Tibial nerve (tissue), 4 donors: Measurements from ENCODE around the gene B4GALT2. TPM values are rescaled to one million over a fixed set of nuclear protein-coding genes. Genes with fewer than 3 reads are reported as not detected.

Experiments
- DNase-seq, 2 donors: peaks; one replicate each; pipeline ENCODE4 v3.0.0-alpha.2; 2019; ENCODE audit warnings: low spot score in 2 of 2
- H3K27ac ChIP-seq, 4 donors: fragments of 200-600 bp; sonication (generic) in 3 of 4; one replicate each; pipeline ENCODE4 v1.5.1; 2017 to 2019; ENCODE audit warnings: mild to moderate bottlenecking in 1 of 4
- H3K27me3 ChIP-seq, 2 donors: fragments of 200-600 bp; sonication (generic) in 1 of 2; one replicate each; pipeline versions ENCODE4 v1.5.1 to v1.6.0; 2017 to 2019
- H3K36me3 ChIP-seq, 3 donors: fragments of 200-600 bp; sonication (generic); one replicate each; pipeline ENCODE4 v1.5.1; 2018 to 2019
- H3K4me1 ChIP-seq, 4 donors: fragments of 200-600 bp; sonication (generic) in 3 of 4; one replicate each; pipeline ENCODE4 v1.5.1; 2017 to 2019
- H3K4me3 ChIP-seq, 4 donors: fragments of 200-600 bp; sonication (generic) in 3 of 4; one replicate each; pipeline ENCODE4 v1.5.1; 2017 to 2019; ENCODE audit warnings: mild to moderate bottlenecking in 1 of 4, moderate library complexity in 1 of 4
- H3K9me3 ChIP-seq, 4 donors: fragments of 200-600 bp; sonication (generic) in 3 of 4; one replicate each; pipeline ENCODE4 v1.5.1; 2017 to 2019
- CTCF ChIP-seq, 5 experiments: fragments of 200-600 bp in 3 of 5; fragments of 450-650 bp in 2 of 5; sonication (generic) in 3 of 5; IDR thresholded peaks; one replicate each; pipeline ENCODE4 v1.5.1; 2016 to 2019; ENCODE audit warnings: antibody characterized with exemption in 5 of 5, mild to moderate bottlenecking in 3 of 5, moderate library complexity in 2 of 5
- EP300 ChIP-seq, 2 donors: sonication (generic); formaldehyde crosslinking; IDR thresholded peaks; one replicate each; pipeline ENCODE4 v1.6.1; 2017; ENCODE audit warnings: antibody characterized with exemption in 2 of 2, mild to moderate bottlenecking in 1 of 2
- POLR2A ChIP-seq, 2 donors: fragments of 450-650 bp; IDR thresholded peaks; one replicate each; pipeline ENCODE4 v1.6.1; 2017; ENCODE audit warnings: antibody characterized with exemption in 2 of 2, mild to moderate bottlenecking in 2 of 2, moderate library complexity in 2 of 2
- WGBS, 2 donors: methylation state at CpG; one replicate each; pipeline ENCODE4 v1.1.5; 2018; 5-methylcytosine and 5-hydroxymethylcytosine counted together
- total RNA-seq, 4 donors: library from RNA; depleted of rRNA; stranded (reverse); fragments of >200 nt; gene quantifications; one replicate each; pipeline ENCODE4 v1.1.0, GENCODE V29; 2016

Gene B4GALT2
- total RNA-seq, 4 donors from 2014 or later: 15.5 to 49.8 (median 21.1) TPM

DNA sequence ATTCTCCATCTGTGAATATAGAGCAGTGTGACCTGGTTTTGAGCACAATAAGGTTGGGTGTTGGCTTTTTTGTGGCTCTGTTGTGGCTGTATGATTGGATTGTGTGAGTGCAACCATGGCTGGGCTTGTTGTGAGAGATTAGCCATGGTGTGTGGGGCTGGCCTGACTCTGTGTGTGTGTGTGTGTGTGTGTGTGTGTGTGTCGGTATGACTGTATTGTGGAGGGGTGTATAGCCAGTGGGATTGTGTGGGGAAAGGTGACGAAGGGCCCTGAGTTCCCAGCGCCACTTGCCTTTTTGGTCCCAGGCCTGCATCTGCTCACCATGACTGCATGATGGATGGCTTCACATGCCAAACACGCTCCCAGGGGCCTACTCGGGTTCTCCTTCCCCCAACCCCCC, 58.1 kb downstream of the B4GALT2 start:
- no peak for DNase-seq
- Histone ChIP-seq H3K27ac (no peak overlapping the region), H3K27me3 (no peaks in the 10 kb centered on the region), H3K9me3 (no peaks in the 10 kb centered on the region), H3K4me3 (no peak overlapping the region), H3K36me3 (no peaks in the 10 kb centered on the region), H3K4me1 (peaks cover 0 to 29% (median 8%) of the 10 kb centered on the region in 4 donors)
- TF ChIP-seq EP300 (IDR thresholded peaks at IDR 0.05): no peak
- TF ChIP-seq POLR2A (IDR thresholded peaks at IDR 0.05): no peak
- no peak for TF ChIP-seq CTCF (IDR thresholded peaks at IDR 0.05)
- 51 to 71% methylated on average over 5 of the region's 5 CpGs for WGBS, 2 donors

DNA sequence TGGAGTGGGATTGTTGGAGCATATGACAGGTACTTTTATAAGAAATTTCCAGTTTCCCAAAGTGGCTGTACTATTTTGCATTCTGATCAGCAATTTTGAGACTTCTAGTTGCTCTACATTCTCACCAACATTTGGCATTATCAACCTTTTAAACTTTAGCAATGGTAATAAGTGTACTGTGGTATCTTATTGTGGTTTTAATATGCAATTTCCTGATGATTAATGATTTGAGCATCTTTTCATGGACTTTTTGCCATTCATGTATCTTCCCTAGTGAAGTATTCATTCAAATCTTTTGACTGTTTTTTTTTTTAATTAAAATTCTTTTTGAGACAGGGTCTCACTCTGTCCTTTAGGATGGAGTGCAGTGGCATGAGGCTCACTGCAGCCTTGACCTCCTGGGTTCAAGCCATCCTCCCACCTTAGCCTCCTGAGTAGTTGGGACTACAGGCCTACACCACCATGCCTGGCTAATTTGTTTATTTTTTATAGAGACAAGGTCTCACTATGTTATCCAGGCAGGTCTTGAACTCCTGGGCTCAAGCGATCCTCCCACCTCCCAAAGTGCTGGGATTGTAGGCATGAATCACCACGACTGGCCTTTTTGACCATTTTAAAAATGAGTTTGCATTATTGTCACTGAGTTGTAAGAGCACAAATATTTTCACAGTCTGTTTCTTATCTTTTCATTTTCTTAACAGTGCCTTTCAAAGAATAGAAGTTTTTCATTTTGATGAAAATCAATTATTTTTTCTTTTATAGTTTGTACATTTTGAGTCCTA, 60.1 kb downstream of the B4GALT2 start:
- no peak for DNase-seq
- H3K9me3 ChIP-seq: no peaks in the 10 kb centered on the region
- no peaks in the 10 kb centered on the region for H3K27me3 ChIP-seq
- no peak overlapping the region for H3K27ac ChIP-seq
- H3K4me3 ChIP-seq: no peak overlapping the region
- TF ChIP-seq CTCF (IDR thresholded peaks at IDR 0.05): no peak
- TF ChIP-seq POLR2A (IDR thresholded peaks at IDR 0.05): no peak
- no peak for TF ChIP-seq EP300 (IDR thresholded peaks at IDR 0.05)
- WGBS, 2 donors: 75 to 82% methylated on average over 2 of the region's 2 CpGs
- no peaks in the 10 kb centered on the region for H3K36me3 ChIP-seq
- H3K4me1 ChIP-seq: peaks cover 0 to 23% (median 8%) of the 10 kb centered on the region in 4 donors

GRCh38 chr1:44040418-44040817, 61.4 kb downstream of the B4GALT2 start:
- 88 to 92% methylated on average over 2 of the region's 2 CpGs for WGBS, 2 donors
- H3K27me3 ChIP-seq: no peaks in the 10 kb centered on the region
- H3K4me1 ChIP-seq: peaks cover 0 to 15% (median 6%) of the 10 kb centered on the region in 4 donors
- no peak overlapping the region for H3K27ac ChIP-seq
- H3K36me3 ChIP-seq: no peaks in the 10 kb centered on the region
- no peak for DNase-seq
- TF ChIP-seq POLR2A (IDR thresholded peaks at IDR 0.05) (no peak), CTCF (IDR thresholded peaks at IDR 0.05) (no peak), EP300 (IDR thresholded peaks at IDR 0.05) (no peak)
- no peaks in the 10 kb centered on the region for H3K9me3 ChIP-seq
- H3K4me3 ChIP-seq: no peak overlapping the region

Other genes with a start within 250 kb of the B4GALT2 start
- gene ARTN, start 45.4 kb upstream of the B4GALT2 start, total RNA-seq: 1 to 10 TPM in 1 of 4 donors, under 1 TPM in 1, not detected in 2; 0.66 to 1.4 TPM
- 10 to 100 TPM; 27.8 to 41.1 (median 31.2) TPM for gene IPO13, start 32.3 kb upstream of the B4GALT2 start, total RNA-seq
- 10 to 100 TPM; 25.7 to 41.7 (median 31.9) TPM for gene DPH2, start 9.2 kb upstream of the B4GALT2 start, total RNA-seq
- 100 to 1,000 TPM; 101 to 132 (median 113) TPM for gene ATP6V0B, start 4.2 kb upstream of the B4GALT2 start, total RNA-seq
- gene CCDC24, start 12.4 kb downstream of the B4GALT2 start, total RNA-seq: 10 to 100 TPM in 1 of 4 donors, 1 to 10 TPM in 3; 5.4 to 18.8 (median 8.9) TPM
- 1 to 10 TPM in 1 of 4 donors, under 1 TPM in 3; 0.42 to 1.8 (median 0.83) TPM for gene SLC6A9, start 52.3 kb downstream of the B4GALT2 start, total RNA-seq
- not detected for gene KLF17, start 139.6 kb downstream of the B4GALT2 start, total RNA-seq
- not detected for gene KLF18, start 162.4 kb downstream of the B4GALT2 start, total RNA-seq
- 10 to 100 TPM; 39.8 to 81.2 (median 67.0) TPM for gene DMAP1, start 234.3 kb downstream of the B4GALT2 start, total RNA-seq